ENCODE results near the gene LDAH.

GRCh38 chr2:20675701-20676352, 147.1 kb downstream of the LDAH start:
- no peak for TF ChIP-seq POLR2AphosphoS5 (IDR thresholded peaks at IDR 0.05; ENCODE audit: low read depth, low read length)
- TF ChIP-seq CTCF (IDR thresholded peaks at IDR 0.05): no peak

Data from Panc1 (cell line).